Upper lobe of right lung (tissue), 1 donor: ENCODE data around the gene MCOLN1. TPM values are rescaled to one million over a fixed set of nuclear protein-coding genes. Genes with fewer than 3 reads are reported as not detected.

Experiments
- ATAC-seq: fragments of 200-7000 bp; cut with Tn5 transposase; one replicate; pipeline ENCODE4 v1.9.1; 2020; ENCODE audit warnings: mild to moderate bottlenecking, moderate library complexity
- DNase-seq: peaks from one replicate; pipeline ENCODE4 v3.0.0-alpha.2; 2020
- H3K27ac ChIP-seq: fragments of 200-600 bp; one replicate; pipeline ENCODE4 v1.8.0; 2022
- H3K27me3 ChIP-seq: fragments of 200-600 bp; one replicate; pipeline ENCODE4 v1.8.0; 2022; ENCODE audit warnings: mild to moderate bottlenecking
- H3K36me3 ChIP-seq: fragments of 200-600 bp; one replicate; pipeline ENCODE4 v1.8.0; 2022
- H3K4me1 ChIP-seq: fragments of 200-600 bp; one replicate; pipeline ENCODE4 v1.8.0; 2022
- H3K4me3 ChIP-seq: fragments of 200-600 bp; one replicate; pipeline ENCODE4 v1.8.0; 2022; ENCODE audit warnings: mild to moderate bottlenecking
- H3K9me3 ChIP-seq: fragments of 200-600 bp; one replicate; pipeline ENCODE4 v1.8.0; 2022
- CTCF ChIP-seq: fragments of 200-600 bp; IDR thresholded peaks from one replicate; pipeline ENCODE4 v1.8.0; 2022; ENCODE audit warnings: antibody characterized with exemption
- intact Hi-C: fragments of 100-400 bp; cut with DNase I; formaldehyde crosslinking; loops from one replicate; pipeline ENCODE4 v1.11.0; 2022
- total RNA-seq: library from RNA; stranded (reverse); fragmentation: NEBNext Ultra II Directional; extraction: Animal tissue kit (Norgen Biotek cat#: 25700); gene quantifications from one replicate; pipeline ENCODE4 v1.2.1, GENCODE V29; 2021
- donor health status: DM: no; HTN: yes; CAD: no; lungs with severe emphysema.

MCOLN1 gene
- total RNA-seq, 1 donor from 2014 or later, result 55.0 TPM

- H3K27ac ChIP-seq, result no peak overlapping the region
- H3K9me3 ChIP-seq, result no peaks in the 10 kb centered on the region
- no peak for TF ChIP-seq CTCF
- intact Hi-C loops, result no loop called here
- no peaks in the 10 kb centered on the region for H3K36me3 ChIP-seq
- peaks cover 24% of the 10 kb centered on the region for H3K27me3 ChIP-seq
- DNase-seq (no peak), ATAC-seq (no peak)
- H3K4me3 ChIP-seq, result no peak overlapping the region
- peaks cover 10% of the 10 kb centered on the region for H3K4me1 ChIP-seq
Measured at GRCh38 chr19:7504684-7505083, 17.7 kb upstream of the MCOLN1 start.

DNA sequence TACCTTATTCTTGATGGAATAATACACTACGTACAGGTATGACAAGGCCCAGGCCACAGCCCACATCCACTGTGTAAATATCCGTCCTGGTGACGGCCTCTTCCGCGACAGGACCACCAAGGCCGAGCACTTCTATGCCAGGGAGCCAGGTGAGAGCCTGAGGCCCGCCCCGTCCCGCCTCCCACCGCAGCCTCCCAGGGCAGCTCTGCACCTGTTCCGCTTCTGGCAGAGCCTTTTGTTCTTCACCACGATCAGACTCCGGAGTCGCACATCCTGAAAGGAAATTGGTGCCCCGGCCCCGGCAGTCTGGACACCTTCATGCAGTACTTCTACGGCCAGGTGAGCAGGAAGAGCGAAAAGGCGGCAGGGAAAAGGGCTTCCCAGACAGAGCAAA, 17.1 kb upstream of the MCOLN1 start:
- TF ChIP-seq CTCF, result no peak
- intact Hi-C loops, result no loop called here
- Histone ChIP-seq H3K9me3 (no peaks in the 10 kb centered on the region), H3K4me3 (no peak overlapping the region), H3K27me3 (peaks cover 24% of the 10 kb centered on the region), H3K4me1 (peaks cover 10% of the 10 kb centered on the region), H3K36me3 (no peaks in the 10 kb centered on the region), H3K27ac (no peak overlapping the region)
- no peak for DNase-seq
- ATAC-seq, result no peak

DNA sequence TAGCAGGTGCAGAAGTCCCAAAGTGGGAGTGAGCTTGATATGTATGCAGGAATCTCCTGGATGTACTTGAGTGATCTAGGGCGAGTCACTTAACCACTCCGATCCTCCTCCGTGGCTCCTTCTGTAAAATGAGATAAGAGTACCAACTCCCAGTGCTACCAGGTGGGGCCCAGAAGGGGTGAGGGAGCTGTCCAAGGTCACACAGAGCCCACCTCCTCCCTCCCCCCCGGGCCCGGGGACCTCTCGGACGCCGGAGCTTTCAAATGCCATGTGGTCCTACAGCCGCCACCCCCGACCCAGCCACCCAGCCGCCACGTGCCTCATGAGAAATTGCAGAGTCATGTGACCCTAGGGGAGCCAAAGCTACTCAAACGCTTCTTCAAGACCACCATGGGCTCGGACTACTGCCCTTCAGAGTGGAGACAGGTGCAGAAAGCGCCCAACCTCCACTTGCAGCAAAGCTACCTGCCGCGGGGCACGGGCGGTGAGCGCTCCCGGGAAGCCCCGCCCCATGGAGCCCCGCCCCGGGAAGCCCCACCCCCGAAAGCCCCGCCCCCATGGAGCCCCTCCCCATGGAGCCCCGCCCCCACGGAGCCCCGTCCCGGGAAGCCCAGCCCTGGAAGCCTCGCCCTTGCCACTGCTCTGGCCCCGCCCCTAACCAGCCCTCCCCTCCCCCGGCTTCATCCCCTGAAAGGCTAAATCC, 16.6 kb upstream of the MCOLN1 start:
- intact Hi-C loops, result no loop called here
- DNase-seq (no peak), ATAC-seq (peak; percentile 70)
- H3K36me3 ChIP-seq, result no peaks in the 10 kb centered on the region
- H3K27ac ChIP-seq, result no peak overlapping the region
- TF ChIP-seq CTCF, result no peak
- peaks cover 7% of the 10 kb centered on the region for H3K4me1 ChIP-seq
- no peaks in the 10 kb centered on the region for H3K9me3 ChIP-seq
- no peak overlapping the region for H3K4me3 ChIP-seq
- H3K27me3 ChIP-seq, result peaks cover 20% of the 10 kb centered on the region

DNA sequence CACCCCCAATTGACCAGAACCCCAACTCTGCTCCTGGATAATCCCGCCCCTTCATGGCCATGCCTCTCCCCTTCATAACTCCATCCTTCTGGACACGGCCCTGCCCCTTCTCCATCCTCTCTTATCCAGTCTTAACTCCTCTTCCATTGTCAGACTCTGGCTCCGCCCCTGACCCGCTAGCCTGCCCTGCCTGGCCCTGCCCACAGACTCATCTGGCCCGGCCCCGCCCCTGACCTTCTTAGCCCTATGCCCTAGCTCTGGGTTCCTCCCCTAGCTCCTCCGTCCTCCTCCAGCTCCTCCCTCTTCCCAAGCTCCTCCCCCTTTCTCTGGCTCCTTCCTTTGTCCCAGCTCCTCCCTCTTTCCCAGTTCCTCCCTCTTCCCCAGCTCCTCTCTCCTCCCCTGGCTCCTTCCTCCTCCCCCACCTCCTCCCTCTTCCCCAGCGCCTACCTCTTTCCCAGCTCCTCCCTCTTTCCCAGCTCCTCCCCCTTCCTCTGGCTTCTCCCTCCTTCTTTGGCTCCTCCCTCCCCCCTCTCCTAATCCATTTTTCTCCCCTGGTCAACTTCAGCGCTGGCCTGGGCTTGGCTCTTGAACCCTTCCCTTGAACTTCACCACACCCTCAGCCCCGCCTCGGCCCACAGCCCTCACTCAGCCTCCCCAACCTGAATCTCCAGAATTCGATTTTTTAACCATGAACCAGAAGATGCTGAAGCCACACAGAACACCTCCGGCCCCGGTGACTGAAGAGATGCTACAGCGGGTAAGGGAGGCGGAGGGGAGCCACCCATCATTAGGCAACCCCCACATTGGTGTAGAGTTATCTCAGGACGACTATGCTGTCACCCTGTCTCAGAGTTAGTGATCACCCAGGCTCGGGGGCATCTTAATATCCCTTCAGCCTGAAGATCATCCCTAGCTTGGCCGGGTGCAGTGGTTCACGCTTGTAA, 15.8 kb upstream of the MCOLN1 start:
- Histone ChIP-seq H3K4me1 (no peaks in the 10 kb centered on the region), H3K27me3 (peaks cover 12% of the 10 kb centered on the region), H3K4me3 (no peak overlapping the region), H3K36me3 (no peaks in the 10 kb centered on the region), H3K9me3 (no peaks in the 10 kb centered on the region), H3K27ac (no peak overlapping the region)
- DNase-seq (peak; percentile 95), ATAC-seq (peak; percentile 95)
- TF ChIP-seq CTCF, result no peak
- intact Hi-C loops, result no loop called here

DNA sequence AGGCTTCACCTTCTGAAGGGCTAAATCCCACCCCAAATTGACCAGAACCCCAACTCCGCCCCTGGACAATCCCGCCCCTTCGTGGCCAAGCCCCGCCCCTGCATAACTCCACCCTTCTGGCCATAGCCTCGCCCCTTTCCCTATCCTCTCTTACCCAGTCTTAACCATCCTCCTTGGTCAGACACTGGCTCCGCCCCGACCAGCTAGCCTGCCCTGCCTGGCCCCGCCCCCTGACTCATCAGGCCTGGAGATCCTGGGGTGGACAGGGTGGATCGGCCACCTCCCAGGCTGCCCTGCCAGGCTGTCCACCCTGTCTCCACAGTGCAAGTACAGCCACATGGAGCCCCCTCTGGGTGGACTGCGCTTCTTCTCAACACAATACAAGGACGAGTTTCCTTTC, 14.5 kb upstream of the MCOLN1 start:
- no peak for TF ChIP-seq CTCF
- intact Hi-C loops, result no loop called here
- H3K36me3 ChIP-seq, result no peaks in the 10 kb centered on the region
- H3K4me1 ChIP-seq, result no peaks in the 10 kb centered on the region
- H3K27ac ChIP-seq, result no peak overlapping the region
- H3K9me3 ChIP-seq, result no peaks in the 10 kb centered on the region
- peak; percentile 65 for ATAC-seq
- peak; percentile 89 for DNase-seq
- no peak overlapping the region for H3K4me3 ChIP-seq
- no peaks in the 10 kb centered on the region for H3K27me3 ChIP-seq
